Measurements from ENCODE around the gene CORO1A.
"Not testable (repeated sequence)": the region's sequence is repeated elsewhere in the genome, so short reads cannot be mapped to it uniquely, and the experiment has no call there.

The CORO1A gene

DNA sequence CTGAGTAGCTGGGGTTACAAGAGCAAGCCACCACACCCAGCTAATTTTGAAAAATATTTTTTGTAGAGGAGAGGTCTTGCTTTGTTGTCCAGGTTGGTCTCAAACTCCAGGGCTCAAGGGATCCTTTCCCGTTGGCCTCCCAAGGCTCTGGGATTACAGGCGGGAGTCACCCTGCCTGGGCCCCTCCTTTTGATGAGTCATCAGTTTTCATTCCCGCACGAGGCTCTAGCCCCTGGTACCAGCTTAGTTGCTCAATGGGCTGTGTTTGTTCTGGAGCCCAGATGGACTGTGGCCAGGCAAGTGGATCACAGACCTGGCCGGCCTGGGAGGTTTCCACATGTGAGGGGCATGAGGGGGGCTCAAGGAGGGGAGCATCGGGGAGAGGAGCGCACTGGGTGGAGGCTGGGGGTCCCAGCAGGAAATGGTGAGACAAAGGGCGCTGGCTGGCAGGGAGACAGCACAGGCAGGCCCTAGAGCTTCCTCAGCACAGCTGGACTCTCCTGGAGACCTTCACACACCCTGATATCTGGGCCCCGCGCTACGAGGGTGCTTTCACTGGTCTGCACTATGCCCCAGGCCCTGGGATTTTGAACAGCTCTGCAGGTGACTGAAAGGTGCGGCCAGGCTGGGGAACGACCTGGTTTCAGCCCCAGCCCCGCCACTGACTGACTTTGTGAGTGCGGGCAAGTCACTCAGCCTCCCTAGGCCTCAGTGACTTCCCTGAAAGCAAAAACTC, 16.4 kb downstream of the CORO1A start:
- DNase-seq (ENCODE audit: low read depth in 2 of 2), result not testable (repeated sequence)

- DNase-seq (ENCODE audit: low read depth in 2 of 2), result not testable (repeated sequence)
These were observed 22.3 kb downstream of the CORO1A start for GRCh38 chr16:30205541-30206236.

DNA sequence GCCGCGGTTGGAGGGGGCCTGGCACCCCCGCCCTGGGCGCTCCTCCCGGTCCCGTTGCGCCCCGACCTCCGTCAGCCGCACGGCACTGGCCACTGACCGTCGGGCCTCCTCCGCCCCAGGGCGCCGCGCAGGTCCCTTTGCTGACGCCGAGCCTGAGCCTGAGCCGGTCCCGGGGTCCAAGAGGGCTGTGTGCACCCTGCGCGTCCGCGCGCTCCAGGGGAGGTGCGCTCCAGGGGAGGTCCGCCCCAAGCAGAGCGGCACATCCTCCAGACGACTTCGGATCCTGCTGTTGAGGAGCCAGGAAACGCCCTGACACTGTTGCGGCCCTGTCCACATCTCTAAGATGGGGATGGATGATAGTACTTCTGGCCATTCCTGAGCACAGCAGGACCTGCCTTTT, 22.9 kb downstream of the CORO1A start:
- not testable (repeated sequence) for DNase-seq (ENCODE audit: low read depth in 2 of 2)

DNA sequence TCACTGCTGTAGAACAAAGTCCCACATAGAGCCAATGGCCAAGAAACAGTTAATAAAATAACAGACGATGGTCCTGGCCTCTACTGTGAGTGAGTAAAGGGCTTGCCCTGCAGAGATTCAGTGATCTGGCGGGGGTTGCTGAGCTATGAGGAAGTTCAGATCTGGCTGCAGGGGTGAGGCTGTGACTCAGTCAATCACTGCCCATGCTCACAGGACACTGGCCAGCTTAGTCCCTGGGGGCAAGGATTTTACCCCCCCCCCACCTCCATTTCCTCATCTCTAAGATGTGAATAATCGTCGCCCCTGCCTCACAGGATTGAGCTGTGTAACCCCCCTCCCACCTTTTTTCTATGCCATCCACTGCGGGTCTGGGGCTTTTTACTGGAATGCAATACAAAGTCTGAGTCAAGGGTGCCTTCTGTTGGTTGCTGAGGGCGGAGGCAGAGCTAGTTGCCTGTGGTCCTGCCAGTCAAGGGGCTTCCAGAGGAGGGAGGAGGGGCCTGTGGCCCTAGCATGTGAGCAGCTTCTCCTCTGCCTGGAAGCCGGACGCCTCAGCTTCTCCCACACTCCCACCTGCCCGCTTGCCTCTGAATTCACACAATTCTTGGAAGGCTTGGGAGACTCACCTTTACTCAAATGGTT, 23.8 kb downstream of the CORO1A start:
- not testable (repeated sequence) for DNase-seq (ENCODE audit: low read depth in 2 of 2)

DNA sequence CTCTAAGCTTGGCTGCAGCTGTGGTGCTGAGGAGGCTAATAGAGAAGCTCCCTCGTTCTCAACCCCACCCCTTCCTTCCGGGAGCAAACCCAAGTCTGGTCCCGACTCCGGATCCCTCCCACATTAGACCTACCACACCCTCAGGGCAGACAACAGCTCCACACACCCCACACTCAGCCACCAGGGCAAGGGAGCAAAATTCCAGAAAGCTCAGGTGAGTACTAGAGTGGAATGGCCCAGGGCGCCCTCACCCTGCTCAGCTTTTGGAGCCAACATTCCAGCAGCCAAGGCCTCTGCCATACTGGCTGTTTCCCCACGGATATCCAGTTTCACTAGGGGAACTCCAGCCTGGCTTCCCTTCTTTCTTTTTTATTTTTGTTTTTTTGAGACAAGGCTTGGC, 25.6 kb downstream of the CORO1A start:
- not testable (repeated sequence) for DNase-seq (ENCODE audit: low read depth in 2 of 2)

- DNase-seq (ENCODE audit: low read depth in 2 of 2), result not testable (repeated sequence)
These were observed 28.0 kb downstream of the CORO1A start for GRCh38 chr16:30211414-30211813.

- DNase-seq (ENCODE audit: low read depth in 2 of 2), result not testable (repeated sequence)
These were observed 33.7 kb downstream of the CORO1A start for GRCh38 chr16:30217082-30217481.

All from stimulated activated CD8-positive, alpha-beta memory T cell treated with anti-CD3 and anti-CD28 coated beads, Interleukin-2, amount 100 ng/mL, for 1 hour (primary cell).